Esophagus squamous epithelium (tissue), 5 donors: ENCODE results near the gene CREB3. TPM values are rescaled to one million over a fixed set of nuclear protein-coding genes. Genes with fewer than 3 reads are reported as not detected.

ENCODE experiments used
- DNase-seq: peaks from one replicate; lab custom pipeline; 2025; lab: John Stamatoyannopoulos, UW
- H3K27ac ChIP-seq, 4 donors: fragments of 200-600 bp; sonication (generic); one replicate each; pipeline ENCODE4 v1.5.1; 2016 to 2019; ENCODE audit warnings: mild to moderate bottlenecking in 1 of 4
- H3K27me3 ChIP-seq, 4 donors: fragments of 200-600 bp; sonication (generic); 1 replicate in 3 of 4; 2 replicates in 1 of 4; pipeline versions ENCODE4 v1.5.1 to v1.6.0; 2017 to 2021; ENCODE audit warnings: antibody characterized with exemption in 1 of 4
- H3K36me3 ChIP-seq, 3 donors: fragments of 200-600 bp; sonication (generic); one replicate each; pipeline ENCODE4 v1.5.1; 2016 to 2019
- H3K4me1 ChIP-seq, 3 donors: fragments of 200-600 bp; sonication (generic); one replicate each; pipeline ENCODE4 v1.5.1; 2017 to 2019
- H3K4me3 ChIP-seq, 4 donors: fragments of 200-600 bp; sonication (generic); 1 replicate in 3 of 4; 2 replicates in 1 of 4; pipeline ENCODE4 v1.5.1; 2016 to 2019; ENCODE audit warnings: mild to moderate bottlenecking in 2 of 4, moderate library complexity in 1 of 4
- H3K9me3 ChIP-seq, 3 donors: fragments of 200-600 bp; sonication (generic); one replicate each; pipeline ENCODE4 v1.5.1; 2016 to 2019
- CTCF ChIP-seq, 6 experiments: fragments of 450-650 bp in 4 of 6; fragments of 200-600 bp in 2 of 6; sonication (generic) in 2 of 6; IDR thresholded peaks; one replicate each; pipeline ENCODE4 v1.5.1; 2016 to 2019; ENCODE audit warnings: antibody characterized with exemption in 6 of 6, mild to moderate bottlenecking in 4 of 6, moderate library complexity in 4 of 6
- POLR2A ChIP-seq, 4 donors: fragments of 450-650 bp; IDR thresholded peaks; one replicate each; pipeline ENCODE4 v1.6.1; 2017; ENCODE audit warnings: antibody characterized with exemption in 4 of 4, mild to moderate bottlenecking in 4 of 4, moderate library complexity in 3 of 4
- WGBS, 2 donors: methylation state at CpG; one replicate each; pipeline ENCODE4 v1.1.5; 2018; 5-methylcytosine and 5-hydroxymethylcytosine counted together
- intact Hi-C: fragments of 100-400 bp; cut with DNase I; formaldehyde crosslinking; loops from one replicate; pipeline ENCODE4 v1.15.0; 2022
- total RNA-seq, 4 donors: library from RNA; depleted of rRNA; stranded (reverse); fragments of >200 nt; gene quantifications; one replicate each; pipeline ENCODE4 v1.1.0, GENCODE V29; 2016
- donor health status: DM: yes; HTN: yes; CAD: no.

CREB3 gene, protein sequence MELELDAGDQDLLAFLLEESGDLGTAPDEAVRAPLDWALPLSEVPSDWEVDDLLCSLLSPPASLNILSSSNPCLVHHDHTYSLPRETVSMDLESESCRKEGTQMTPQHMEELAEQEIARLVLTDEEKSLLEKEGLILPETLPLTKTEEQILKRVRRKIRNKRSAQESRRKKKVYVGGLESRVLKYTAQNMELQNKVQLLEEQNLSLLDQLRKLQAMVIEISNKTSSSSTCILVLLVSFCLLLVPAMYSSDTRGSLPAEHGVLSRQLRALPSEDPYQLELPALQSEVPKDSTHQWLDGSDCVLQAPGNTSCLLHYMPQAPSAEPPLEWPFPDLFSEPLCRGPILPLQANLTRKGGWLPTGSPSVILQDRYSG
- total RNA-seq, result 10 to 100 TPM; 10.5 to 24.2 (median 19.2) TPM

DNA sequence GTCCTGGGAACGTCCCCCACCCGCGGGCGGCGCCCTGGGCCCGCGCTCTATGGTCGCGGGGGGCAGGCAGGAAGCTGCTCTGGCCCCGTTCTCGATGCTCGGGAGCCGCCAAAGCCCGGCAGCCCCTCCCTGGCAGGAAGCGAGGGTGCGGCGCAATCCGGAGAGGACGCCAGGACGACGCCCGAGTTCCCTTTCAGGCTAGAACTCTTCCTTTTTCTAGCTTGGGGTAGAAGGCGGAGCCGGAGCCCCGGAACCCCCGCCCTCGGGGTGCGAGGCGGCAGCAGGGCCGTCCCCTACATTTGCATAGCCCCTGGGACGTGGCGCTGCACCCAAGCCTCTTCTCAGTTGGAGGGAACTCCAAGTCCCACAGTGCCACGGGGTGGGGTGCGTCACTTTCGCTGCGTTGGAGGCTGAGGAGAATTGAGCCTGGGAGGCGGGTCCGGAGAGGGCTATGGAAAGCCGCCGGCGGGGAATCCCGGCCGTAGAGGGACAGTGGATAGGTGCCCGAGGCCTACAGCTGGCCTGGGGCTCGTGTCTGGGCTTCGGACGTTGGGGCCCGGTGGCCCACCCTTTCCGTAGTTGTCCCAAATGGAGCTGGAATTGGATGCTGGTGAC lies at the start of gene CREB3, which contains the start of gene TLN1:
CREB3 (plus strand) TSS at position 482 of the 615 bp plus-strand sequence; CDS start at position 589, 107 bp downstream.
TLN1 (minus strand) TSS at position 11 of the 615 bp plus-strand sequence. CDS start 6,501 bp downstream, outside the sequence.
- peaks cover 18 to 71% (median 35%) of the 10 kb centered on the region in 3 donors for H3K4me1 ChIP-seq
- H3K27me3 ChIP-seq, result no peaks in the 10 kb centered on the region
- 0% methylated on average over 10 to 19 of the region's 49 CpGs for WGBS, 2 donors
- DNase-seq, result peak; percentile 92
- peaks cover 0 to 43% (median 21%) of the 10 kb centered on the region in 3 donors for H3K36me3 ChIP-seq
- peak within 1 kb of the TSS; percentile 95 to 100 (median 98) for H3K27ac ChIP-seq
- peak in 3 of 4 donors; percentile 57 to 76 (median 76) for TF ChIP-seq POLR2A (IDR thresholded peaks at IDR 0.05)
- peak in 2 of 6 experiments; percentile 10 to 21 for TF ChIP-seq CTCF (IDR thresholded peaks at IDR 0.05)
- intact Hi-C loops, result loop anchor here (5.0 to 10.0 kb wide), 2 partner anchors 75 to 127 kb away; partner anchors contain the start of genes CCDC107, RMRP and TESK1
- no peaks in the 10 kb centered on the region for H3K9me3 ChIP-seq
- peak within 1 kb of the TSS; percentile 69 to 91 (median 80) for H3K4me3 ChIP-seq

GRCh38 chr9:35683323-35683722 lies 49.1 kb upstream of the CREB3 start:
- H3K36me3 ChIP-seq, result peaks cover 0 to 34% (median 0%) of the 10 kb centered on the region in 3 donors
- H3K27me3 ChIP-seq, result no peaks in the 10 kb centered on the region
- WGBS, 2 donors, result 52 to 78% methylated on average over 2 of the region's 2 CpGs
- H3K4me1 ChIP-seq, result peaks cover 0 to 28% (median 0%) of the 10 kb centered on the region in 3 donors
- TF ChIP-seq POLR2A (IDR thresholded peaks at IDR 0.05) (no peak), CTCF (IDR thresholded peaks at IDR 0.05) (no peak)
- H3K4me3 ChIP-seq, result peak overlapping the region in 2 of 4 donors; percentile 71 to 76
- no peak for DNase-seq
- intact Hi-C loops, result loop anchor here (10.0 kb wide), 1 partner anchor 79 kb away; the partner anchor contains the start of gene TESK1
- H3K27ac ChIP-seq, result peak overlapping the region in 3 of 4 donors; percentile 72 to 90 (median 87)
- H3K9me3 ChIP-seq, result no peaks in the 10 kb centered on the region

GRCh38 chr9:35684921-35685320 lies 47.5 kb upstream of the CREB3 start:
- intact Hi-C loops, result loop anchor here (10.0 kb wide), 1 partner anchor 80 kb away; the partner anchor contains the start of gene TESK1
- 83 to 84% methylated on average over 5 to 7 of the region's 10 CpGs for WGBS, 2 donors
- Histone ChIP-seq H3K4me3 (peak overlapping the region in 3 of 4 donors; percentile 59 to 76 (median 71)), H3K4me1 (peaks cover 0 to 44% (median 2%) of the 10 kb centered on the region in 3 donors), H3K9me3 (no peaks in the 10 kb centered on the region), H3K36me3 (peaks cover 0 to 34% (median 0%) of the 10 kb centered on the region in 3 donors), H3K27me3 (peaks cover 0 to 2% (median 0%) of the 10 kb centered on the region in 4 donors), H3K27ac (peak overlapping the region; percentile 43 to 90 (median 73))
- DNase-seq, result no peak
- TF ChIP-seq CTCF (IDR thresholded peaks at IDR 0.05) (no peak), POLR2A (IDR thresholded peaks at IDR 0.05) (no peak)

DNA sequence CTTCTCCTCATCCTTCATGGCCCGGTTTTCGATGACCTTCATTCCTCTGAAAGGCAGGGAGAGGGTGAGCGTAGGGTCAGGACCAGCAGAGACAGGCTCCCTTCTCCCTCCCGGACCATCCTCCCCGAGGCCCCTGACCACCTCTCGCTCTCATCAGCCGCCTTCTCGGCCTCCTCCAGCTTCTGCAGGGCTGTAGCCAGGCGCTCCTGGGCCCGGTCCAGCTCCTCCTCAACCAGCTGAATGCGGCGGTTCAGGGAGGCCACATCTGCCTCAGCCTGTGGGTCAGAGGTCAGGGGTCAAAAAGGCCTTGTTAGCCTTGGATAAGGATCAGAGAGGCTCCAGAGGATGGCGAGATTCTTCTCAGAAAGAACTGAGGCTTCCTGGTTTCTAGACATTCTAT lies 47.0 kb upstream of the CREB3 start:
- WGBS, 2 donors, result 80% methylated on average over 11 of the region's 13 CpGs; no CpG with 5 or more reads in 1 of the 2 donors
- TF ChIP-seq CTCF (IDR thresholded peaks at IDR 0.05) (no peak), POLR2A (IDR thresholded peaks at IDR 0.05) (no peak)
- H3K27me3 ChIP-seq, result peaks cover 0 to 6% (median 0%) of the 10 kb centered on the region in 4 donors
- peak overlapping the region; percentile 43 to 90 (median 73) for H3K27ac ChIP-seq
- intact Hi-C loops, result loop anchor here (10.0 kb wide), 1 partner anchor 81 kb away; the partner anchor contains the start of gene TESK1
- DNase-seq, result no peak
- peaks cover 0 to 49% (median 5%) of the 10 kb centered on the region in 3 donors for H3K4me1 ChIP-seq
- H3K36me3 ChIP-seq, result peaks cover 0 to 34% (median 0%) of the 10 kb centered on the region in 3 donors
- H3K9me3 ChIP-seq, result no peaks in the 10 kb centered on the region
- H3K4me3 ChIP-seq, result peak overlapping the region in 3 of 4 donors; percentile 59 to 76 (median 71)
